HS-5 (cell line): ENCODE measurements around the gene MPP2.
"Not testable (repeated sequence)": the region's sequence is repeated elsewhere in the genome, so short reads cannot be mapped to it uniquely, and the experiment has no call there.

ENCODE experiments used
- DNase-seq: peaks from one replicate; pipeline ENCODE4 v3.0.0-alpha.2; 2012; ENCODE audit warnings: low read depth

MPP2 gene

GRCh38 chr17:43901861-43902589, 5.3 kb downstream of the MPP2 start:
- no peak for DNase-seq

DNA sequence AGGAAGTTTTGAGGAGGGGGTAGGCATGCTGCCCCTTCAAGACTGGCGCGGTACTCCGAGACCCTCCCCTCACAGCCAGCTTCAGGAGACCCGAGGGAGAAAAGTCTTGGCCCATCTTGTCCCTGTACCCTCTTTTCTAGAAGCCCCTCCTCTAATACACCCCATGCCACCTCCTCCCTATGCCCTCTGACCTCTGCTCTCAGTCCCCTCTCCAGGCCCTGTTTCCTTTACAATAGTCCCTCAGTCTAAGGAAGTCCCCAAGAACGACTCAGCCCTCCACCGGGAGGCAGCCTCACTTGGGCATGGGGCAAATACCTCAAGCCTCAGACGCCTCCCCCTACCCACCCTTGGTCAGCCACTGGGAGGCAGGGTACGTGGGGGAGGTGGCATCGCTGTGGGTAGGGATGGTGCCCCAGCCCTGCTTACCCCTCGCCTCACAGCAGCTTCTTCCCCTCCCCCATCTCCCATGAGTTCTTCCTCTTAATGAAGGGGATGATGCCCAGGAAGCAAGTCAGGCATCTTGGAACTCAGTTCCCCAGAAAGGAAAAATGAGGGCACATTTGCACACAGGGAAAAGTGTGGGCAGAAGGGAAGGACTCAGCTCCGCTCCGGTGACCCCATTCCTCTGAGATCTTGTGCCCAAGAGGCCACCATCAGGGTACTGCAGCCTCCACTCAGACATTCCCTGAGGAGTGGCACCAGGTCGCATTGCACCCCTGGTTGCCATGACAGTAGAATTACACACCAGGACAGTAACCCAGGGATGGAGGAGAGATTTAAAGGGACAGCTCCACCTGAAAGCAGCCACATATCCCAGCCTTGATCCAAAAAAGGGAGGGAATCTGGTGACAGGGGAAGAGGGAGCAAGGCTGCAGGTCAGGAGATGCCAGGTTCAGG, 6.2 kb downstream of the MPP2 start:
- no peak for DNase-seq

GRCh38 chr17:43900183-43900857, 7.0 kb downstream of the MPP2 start:
- peak; percentile 39 for DNase-seq

GRCh38 chr17:43898446-43898845, 8.9 kb downstream of the MPP2 start:
- no peak for DNase-seq

- no peak for DNase-seq
Measured at GRCh38 chr17:43897831-43898230, 9.5 kb downstream of the MPP2 start.

GRCh38 chr17:43894494-43894893, 12.8 kb downstream of the MPP2 start:
- DNase-seq = not testable (repeated sequence)

GRCh38 chr17:43892647-43892952, 14.7 kb downstream of the MPP2 start:
- DNase-seq = no peak

DNA sequence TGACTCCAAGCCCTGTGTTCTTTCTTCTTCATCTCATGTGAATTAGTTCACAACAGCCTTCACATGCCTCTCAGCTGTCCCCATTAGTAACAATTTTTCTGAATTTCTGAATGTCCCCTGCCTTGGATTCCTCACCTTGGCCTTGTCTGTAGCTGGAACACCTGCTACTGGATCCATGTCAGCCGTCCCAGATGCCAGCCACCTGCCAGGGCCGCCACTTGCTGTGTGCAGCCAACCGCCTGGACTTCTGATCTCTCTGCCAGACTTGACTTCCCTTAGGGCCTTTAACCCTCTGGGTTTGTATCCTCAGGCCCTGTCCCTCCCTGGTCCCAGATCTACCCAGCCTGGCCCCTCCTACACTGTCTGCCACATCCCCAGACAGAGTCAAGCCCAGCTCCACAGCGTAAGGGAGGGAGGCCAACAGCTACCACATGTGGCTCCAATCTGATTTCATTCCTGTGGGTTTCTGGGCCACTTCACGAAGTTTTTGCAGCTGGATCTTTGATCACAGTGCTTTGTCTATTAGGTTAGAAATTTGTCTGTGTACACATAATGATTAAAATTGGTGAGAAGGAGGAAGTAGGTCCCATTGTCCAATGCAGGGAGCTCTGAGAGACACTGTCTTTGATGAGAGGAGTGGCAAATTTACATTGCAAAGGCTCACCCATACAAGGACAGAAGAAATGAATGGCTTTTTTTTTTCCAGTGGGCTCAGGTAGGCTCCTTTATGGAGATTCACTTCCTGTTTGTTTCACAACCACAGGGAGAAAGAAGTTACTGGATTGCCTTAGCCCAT, 15.3 kb downstream of the MPP2 start:
- DNase-seq = no peak

DNA sequence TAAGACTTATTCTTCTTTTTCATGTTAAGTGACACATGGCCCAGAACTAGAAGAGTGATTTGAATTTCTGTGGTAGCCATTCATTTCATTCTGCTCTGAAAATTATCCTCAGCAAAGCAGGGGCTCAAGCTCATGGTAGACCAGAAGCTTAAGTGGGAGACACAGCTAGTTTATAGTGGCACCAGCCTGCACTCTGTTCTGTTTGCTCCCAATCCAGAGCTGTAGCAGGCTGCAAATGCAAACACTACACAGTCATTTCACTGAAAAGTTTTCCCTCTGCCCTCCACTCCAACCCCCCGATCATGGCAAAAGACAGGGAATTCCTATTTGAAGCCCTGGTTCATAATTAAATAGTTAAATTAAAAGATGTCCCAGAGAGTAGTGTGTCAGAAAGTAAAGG, 17.1 kb downstream of the MPP2 start:
- no peak for DNase-seq

DNA sequence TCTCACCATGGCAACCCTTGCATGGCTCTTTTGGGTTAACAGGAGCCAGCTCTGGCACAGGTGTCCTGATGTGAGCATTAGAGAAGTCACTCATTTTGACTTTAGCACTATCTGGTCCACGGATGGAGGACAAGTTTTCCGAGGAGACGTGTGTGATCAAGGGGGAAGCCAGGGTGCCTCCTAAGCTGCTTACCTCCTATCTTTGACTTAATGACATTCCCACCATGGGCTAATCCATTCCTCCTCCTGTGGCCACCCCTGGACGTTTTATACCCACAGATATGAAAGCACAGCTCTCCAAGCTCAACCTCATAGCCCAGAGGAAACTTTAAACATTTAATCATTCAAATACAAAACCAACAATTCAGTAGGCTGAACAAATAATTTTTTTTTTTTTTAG, 18.8 kb downstream of the MPP2 start:
- DNase-seq = no peak

DNA sequence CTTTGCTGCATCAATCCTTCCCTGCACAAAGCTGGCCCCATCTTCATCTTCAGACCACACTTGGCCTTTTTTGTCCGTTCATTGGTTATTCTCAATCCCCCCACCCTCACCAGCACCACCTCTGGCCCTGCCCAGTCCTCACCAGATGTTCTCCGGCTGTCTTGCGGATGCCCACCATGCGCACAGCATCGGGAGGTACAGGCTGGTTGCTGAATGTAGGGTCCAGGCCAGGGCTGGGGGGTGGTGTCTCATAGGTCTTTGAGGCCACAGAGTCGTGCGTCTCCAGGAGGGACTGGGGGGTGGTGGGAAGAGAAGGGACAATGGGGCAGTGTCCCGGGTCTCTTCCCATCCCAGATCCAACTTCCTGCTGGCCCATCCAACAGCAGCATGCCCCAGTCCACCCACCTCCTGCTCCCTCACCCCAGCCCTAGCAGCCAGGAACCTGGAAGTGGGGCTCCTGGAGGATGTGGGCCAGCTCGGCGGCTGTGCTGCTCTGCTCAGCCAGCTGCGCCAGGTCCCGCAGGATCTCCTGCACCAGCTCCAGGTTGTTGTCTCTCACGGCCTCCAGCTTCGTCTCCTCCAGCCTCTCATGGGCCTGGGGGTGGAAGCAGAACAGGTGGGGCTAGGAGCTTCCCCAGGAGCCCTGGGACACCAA, 24.4 kb downstream of the MPP2 start:
- DNase-seq = no peak

DNA sequence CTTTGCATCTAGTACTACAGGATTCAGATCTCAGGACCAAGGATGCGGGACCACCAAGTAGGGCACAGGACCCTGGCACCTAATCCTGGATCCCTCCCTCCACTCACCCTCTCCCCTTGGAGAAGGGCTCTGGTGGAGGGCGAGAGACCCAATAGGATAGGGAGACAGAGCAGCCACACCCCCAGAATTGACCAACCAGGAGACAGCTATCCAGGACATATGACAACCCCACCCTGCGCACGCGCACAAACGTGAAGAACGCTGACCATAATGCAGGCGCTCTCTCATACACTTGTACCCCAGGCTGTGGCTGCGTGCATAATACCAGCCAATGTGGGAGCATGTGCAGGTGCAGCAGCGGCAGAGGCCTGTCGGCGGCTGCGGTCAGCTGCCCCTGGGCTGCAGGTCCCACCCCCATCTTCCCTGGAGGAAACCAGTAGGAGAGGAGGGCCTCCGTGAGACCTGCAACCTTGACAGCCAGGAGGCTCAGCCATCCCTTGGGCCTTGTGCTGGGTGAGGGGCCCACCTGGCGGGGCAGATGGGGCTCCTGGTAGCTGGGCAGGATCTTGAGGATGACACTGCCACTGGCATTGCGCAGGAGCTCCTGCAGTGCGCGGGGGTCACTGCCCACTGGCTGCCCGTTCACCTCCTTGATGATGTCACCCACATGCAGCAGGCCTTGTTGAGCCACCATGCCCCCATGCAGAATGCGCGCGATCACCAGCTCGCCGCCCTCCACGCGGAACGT, 25.4 kb downstream of the MPP2 start:
- DNase-seq = no peak

- no peak for DNase-seq
Measured at GRCh38 chr17:43881181-43881580, 26.2 kb downstream of the MPP2 start.

- DNase-seq = no peak
Measured at GRCh38 chr17:43880420-43880991, 26.8 kb downstream of the MPP2 start.

DNA sequence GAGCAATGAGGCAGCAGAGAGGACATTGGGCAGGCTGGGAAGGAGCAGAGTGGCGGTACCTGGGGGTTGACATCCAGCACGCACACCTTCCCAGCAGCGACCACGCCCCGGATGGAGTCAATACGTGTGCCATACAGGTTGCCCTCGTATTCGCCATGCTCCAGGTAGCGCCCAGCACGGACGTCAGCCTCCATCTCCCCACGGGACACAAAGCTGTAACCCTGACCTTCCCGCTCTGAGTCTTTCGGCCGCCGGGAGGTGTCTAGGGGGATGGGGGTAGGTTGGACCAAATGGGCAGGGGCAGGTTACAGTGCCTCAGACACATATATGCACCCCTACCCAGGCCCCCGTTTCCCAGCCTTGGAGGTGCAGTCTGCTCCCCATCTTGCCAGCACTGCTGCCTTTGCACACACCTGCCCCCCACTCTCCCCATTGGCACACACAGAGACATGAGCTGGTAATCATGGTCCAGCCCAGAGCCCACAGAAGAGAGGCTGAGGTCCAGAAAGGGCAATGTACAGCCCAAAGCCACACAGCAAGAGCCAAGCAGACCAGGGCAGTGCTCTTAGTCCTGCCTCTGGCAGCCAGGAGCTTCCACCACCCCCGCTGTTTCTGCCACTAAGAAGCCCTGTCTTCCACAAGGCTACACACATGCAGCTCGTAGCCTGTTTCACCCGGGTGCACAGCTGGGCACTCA, 27.5 kb downstream of the MPP2 start:
- DNase-seq = no peak

DNA sequence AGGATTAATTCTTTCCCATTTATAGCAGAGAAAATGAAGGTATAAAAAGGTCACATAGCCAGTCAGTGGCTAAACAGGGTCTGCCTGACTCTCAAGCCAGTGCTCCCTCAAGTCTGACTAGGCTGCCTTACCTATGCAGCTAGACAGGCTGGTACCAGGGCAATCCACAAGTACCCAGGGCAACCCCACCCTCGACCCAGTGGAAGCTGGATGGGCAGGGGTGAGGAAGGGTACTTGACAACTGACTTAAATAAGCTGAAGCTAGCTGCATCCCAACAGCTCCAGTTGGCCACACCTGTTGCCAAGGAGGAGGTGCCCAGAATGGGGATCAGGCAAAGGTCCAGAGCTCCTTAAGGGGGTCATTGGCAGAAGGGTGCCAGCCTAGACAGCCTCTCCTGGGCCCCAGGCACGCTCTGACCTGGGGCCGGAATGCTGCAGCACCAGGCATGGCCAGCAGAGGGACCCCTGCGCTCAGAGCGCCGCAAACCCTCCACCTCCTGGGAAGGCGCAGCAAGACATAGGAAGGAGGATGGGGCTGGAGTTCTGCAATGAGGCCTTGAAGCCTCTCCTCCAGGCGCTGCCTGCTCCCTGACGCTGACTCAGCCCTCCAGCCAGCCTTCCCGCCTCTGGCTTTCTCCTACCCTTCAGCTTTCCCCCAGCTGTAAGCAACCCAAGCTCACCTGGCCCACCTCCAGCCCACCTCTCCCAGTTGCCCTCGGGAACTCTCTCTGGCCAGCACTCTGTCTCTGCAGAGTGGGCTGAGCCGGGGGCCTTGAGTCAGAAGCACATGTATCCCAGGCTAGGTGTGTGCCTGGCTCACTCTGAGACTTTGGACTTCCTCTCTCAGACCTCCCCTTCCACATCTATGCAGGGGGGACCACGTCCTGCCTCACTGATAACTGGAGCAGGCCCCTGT, 28.8 kb downstream of the MPP2 start:
- peak; percentile 56 for DNase-seq

- DNase-seq = no peak
Measured at GRCh38 chr17:43877451-43878155, 29.7 kb downstream of the MPP2 start.

- DNase-seq = no peak
Measured at GRCh38 chr17:43877031-43877430, 30.3 kb downstream of the MPP2 start.
